Keratinocyte (primary cell): ENCODE data around the gene IQSEC2. TPM values are rescaled to one million over a fixed set of nuclear protein-coding genes. Genes with fewer than 3 reads are reported as not detected.

ENCODE experiments used
- DNase-seq: peaks from one replicate; pipeline ENCODE4 v3.0.0-alpha.2; 2011; ENCODE audit warnings: low read depth, missing footprints, low spot score
- FAIRE-seq: peaks from 2 replicates; lab custom pipeline; 2011; peaks lifted over from hg19 to GRCh38; lab: Jason Lieb, UNC
- H2AFZ ChIP-seq: 2 replicates; pipeline ENCODE4 v1.6.0; 2012; ENCODE audit warnings: low read length, control low read depth, inconsistent platforms; ENCODE audit not compliant: control insufficient read depth
- H3K27ac ChIP-seq: 2 replicates; pipeline ENCODE4 v1.5.1; 2011; ENCODE audit warnings: low read length; ENCODE audit not compliant: control insufficient read depth, insufficient read depth
- H3K27me3 ChIP-seq: 3 replicates; pipeline ENCODE4 v1.6.0; 2011; ENCODE audit warnings: low read length; ENCODE audit not compliant: control insufficient read depth, insufficient read depth; ENCODE audit errors: extremely low read depth
- H3K36me3 ChIP-seq, 2 experiments: 2 replicates in 1 of 2; 3 replicates in 1 of 2; pipeline ENCODE4 v1.5.1; 2011; ENCODE audit warnings: low read length in 2 of 2, mild to moderate bottlenecking in 1 of 2; ENCODE audit not compliant: control insufficient read depth in 2 of 2, insufficient read depth in 2 of 2; ENCODE audit errors: extremely low read depth in 1 of 2
- H3K4me1 ChIP-seq: 3 replicates; pipeline ENCODE4 v1.5.1; 2011; ENCODE audit warnings: low read length; ENCODE audit not compliant: control insufficient read depth, insufficient read depth; ENCODE audit errors: extremely low read depth
- H3K4me2 ChIP-seq: 3 replicates; pipeline ENCODE4 v1.6.0; 2011; ENCODE audit warnings: low read depth, low read length; ENCODE audit not compliant: control insufficient read depth, insufficient read depth; ENCODE audit errors: extremely low read depth
- H3K4me3 ChIP-seq, 3 experiments: fragments of 200-600 bp in 1 of 3; sonication (generic) in 1 of 3; 2 replicates in 2 of 3; 3 replicates in 1 of 3; pipeline ENCODE4 v1.5.1; 2011 to 2016; ENCODE audit warnings: low read length in 3 of 3, mild to moderate bottlenecking in 3 of 3, control low read depth in 2 of 3, inconsistent platforms in 1 of 3, low read depth in 1 of 3, mixed read lengths in 1 of 3, mixed run types in 1 of 3, moderate library complexity in 1 of 3; ENCODE audit not compliant: control insufficient read depth in 2 of 3, insufficient read depth in 2 of 3; ENCODE audit errors: extremely low read depth in 1 of 3
- H3K79me2 ChIP-seq: 2 replicates; pipeline ENCODE4 v1.6.0; 2012; ENCODE audit warnings: low read length; ENCODE audit not compliant: control insufficient read depth, insufficient read depth
- H3K9ac ChIP-seq: 3 replicates; pipeline ENCODE4 v1.6.0; 2011; ENCODE audit warnings: low read length; ENCODE audit not compliant: control insufficient read depth, insufficient read depth; ENCODE audit errors: extremely low read depth
- H3K9me1 ChIP-seq: 3 replicates; pipeline ENCODE4 v1.6.0; 2011; ENCODE audit warnings: low read length; ENCODE audit not compliant: control insufficient read depth, insufficient read depth; ENCODE audit errors: extremely low read depth
- H3K9me3 ChIP-seq: 2 replicates; pipeline ENCODE4 v1.5.1; 2012; ENCODE audit warnings: low read depth, low read length; ENCODE audit not compliant: control insufficient read depth
- H4K20me1 ChIP-seq: 3 replicates; pipeline ENCODE4 v1.6.0; 2011; ENCODE audit warnings: low read length; ENCODE audit not compliant: control insufficient read depth, insufficient read depth; ENCODE audit errors: extremely low read depth
- CTCF ChIP-seq, 3 experiments: IDR thresholded peaks in 1 of 3; conservative IDR thresholded peaks in 1 of 3; optimal IDR thresholded peaks in 1 of 3; 2 replicates in 2 of 3; 3 replicates in 1 of 3; pipeline versions ENCODE3 to v1.5.1; 2011; ENCODE audit warnings: low read length in 3 of 3, mild to moderate bottlenecking in 3 of 3, moderate library complexity in 2 of 3, control low read depth in 1 of 3, inconsistent platforms in 1 of 3; ENCODE audit not compliant: insufficient read depth in 2 of 3; ENCODE audit errors: extremely low read depth in 1 of 3
- EZH2 ChIP-seq: IDR thresholded peaks from one replicate; pipeline ENCODE4 v1.6.1; 2012; ENCODE audit warnings: inconsistent platforms, mild to moderate bottlenecking, low read length, moderate library complexity
- dilution Hi-C: fragments of 300-500 bp; cut with MboI; formaldehyde crosslinking; loops from one replicate; pipeline ENCODE4 v1.7.0; 2020; ENCODE audit warnings: low sequenced_read_pairs; ENCODE audit not compliant: extremely low pct_ligation_motif_present
- polyA plus RNA-seq, 5 experiments: library from polyadenylated mRNA; depleted of rRNA in 3 of 5; stranded (reverse) in 3 of 5; stranded (forward) in 1 of 5; unstranded in 1 of 5; fragments of >200 nt; gene quantifications; 1 replicate in 1 of 5; 2 replicates in 3 of 5; 3 replicates in 1 of 5; pipeline versions ENCODE4 v1.2.1 to v1.2.3, GENCODE V29; 2011 to 2012; ENCODE audit warnings: missing spikeins in 2 of 5, low read depth in 1 of 5, low replicate concordance in 1 of 5

The IQSEC2 gene
- polyA plus RNA-seq, 1 donor (not counting 4 experiments of a cell fraction or from before 2014, with no cell fraction given) = 4.7 TPM

- FAIRE-seq = no peak
- Histone ChIP-seq H3K9me3 (no peaks in the 10 kb centered on the region), H3K27ac (no peak overlapping the region), H3K9ac (no peak overlapping the region), H3K4me3 (no peak overlapping the region), H3K4me2 (no peak overlapping the region), H3K4me1 (peaks cover 16% of the 10 kb centered on the region), H4K20me1 (no peaks in the 10 kb centered on the region), H2AFZ (peak overlapping the region; percentile 39), H3K27me3 (peaks cover 5% of the 10 kb centered on the region), H3K36me3 (no peaks in the 10 kb centered on the region), H3K79me2 (peaks cover 3% of the 10 kb centered on the region), H3K9me1 (no peaks in the 10 kb centered on the region)
- dilution Hi-C loops = no loop called here
- no peak for DNase-seq
- TF ChIP-seq CTCF (optimal IDR thresholded peaks at IDR 0.05 in 1 of 3, IDR thresholded peaks at IDR 0.05 in 1 of 3, conservative IDR thresholded peaks at IDR 0.05 in 1 of 3; ENCODE audit: extremely low read depth in 1 of 3, insufficient read depth in 2 of 3, low read length in 3 of 3) = peak in 2 of 3 experiments; percentile 87 to 94
- no peak for TF ChIP-seq EZH2
These were observed 3.5 kb upstream of the IQSEC2 start for GRCh38 chrX:53284684-53285447.

DNA sequence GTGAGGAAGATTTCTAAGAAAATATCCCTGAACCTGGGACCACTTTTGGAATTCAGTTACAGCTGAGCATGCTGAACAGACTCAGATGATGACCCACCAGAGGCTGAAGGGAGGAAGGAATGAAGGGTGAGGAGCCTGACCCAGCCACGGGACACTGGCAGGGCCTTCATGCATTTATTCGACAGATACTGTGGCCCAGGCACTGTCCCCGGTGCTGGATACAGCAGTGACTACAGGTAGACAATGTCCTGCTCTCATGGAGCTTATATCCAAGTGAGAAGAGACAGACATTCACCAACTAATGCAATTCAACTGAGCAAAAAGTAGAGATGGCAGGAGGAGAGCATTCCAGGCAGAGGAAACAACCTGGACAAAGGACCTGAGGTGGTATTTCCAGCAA, 2.2 kb upstream of the IQSEC2 start:
- Histone ChIP-seq H3K4me3 (no peak overlapping the region), H3K9me1 (no peaks in the 10 kb centered on the region), H3K79me2 (peaks cover 3% of the 10 kb centered on the region), H3K27me3 (peaks cover 5% of the 10 kb centered on the region), H3K9ac (no peak overlapping the region), H4K20me1 (no peaks in the 10 kb centered on the region), H3K4me1 (peaks cover 16% of the 10 kb centered on the region), H3K9me3 (no peaks in the 10 kb centered on the region), H3K27ac (no peak overlapping the region), H3K36me3 (no peaks in the 10 kb centered on the region), H2AFZ (no peak overlapping the region), H3K4me2 (no peak overlapping the region)
- FAIRE-seq (no peak), DNase-seq (no peak)
- TF ChIP-seq EZH2 = no peak
- no peak for TF ChIP-seq CTCF (optimal IDR thresholded peaks at IDR 0.05 in 1 of 3, IDR thresholded peaks at IDR 0.05 in 1 of 3, conservative IDR thresholded peaks at IDR 0.05 in 1 of 3; ENCODE audit: extremely low read depth in 1 of 3, insufficient read depth in 2 of 3, low read length in 3 of 3)
- dilution Hi-C loops = no loop called here
